ENCODE data around the gene RNF149. TPM values are rescaled to one million over a fixed set of nuclear protein-coding genes. Genes with fewer than 3 reads are reported as not detected.
"Not testable (repeated sequence)": the region's sequence is repeated elsewhere in the genome, so short reads cannot be mapped to it uniquely, and the experiment has no call there.

RNF149 gene
- total RNA-seq, 6 experiments from 2014 or later = 20.3 to 45.4 (median 32.2) TPM

GRCh38 chr2:101238930-101239759, 69.4 kb downstream of the RNF149 start:
- no peak overlapping the region for H3K4me3 ChIP-seq
- no peaks in the 10 kb centered on the region for H3K27me3 ChIP-seq
- no peaks in the 10 kb centered on the region for H3K9me3 ChIP-seq
- H3K36me3 ChIP-seq = no peaks in the 10 kb centered on the region
- H3K27ac ChIP-seq = peak overlapping the region; percentile 61 to 80 (median 80)
- WGBS (ENCODE audit: insufficient coverage, low coverage, low lambda C conversion rate, missing lambda C conversion rate) = 27% methylated on average over 12 of the region's 12 CpGs
- peak; percentile 67 to 85 (median 76) for ATAC-seq
- intact Hi-C loops (cut with DNase I) = no loop called here
- TF ChIP-seq CTCF (IDR thresholded peaks at IDR 0.05) (no peak), POLR2A (IDR thresholded peaks at IDR 0.05) (peak; percentile 24)
- peaks cover 0 to 29% (median 4%) of the 10 kb centered on the region in 4 donors for H3K4me1 ChIP-seq
- DNase-seq = peak in 2 of 3 donors; percentile 54 to 81

- peaks cover 0 to 36% (median 6%) of the 10 kb centered on the region in 4 donors for H3K4me1 ChIP-seq
- H3K27ac ChIP-seq; DNase-seq; H3K4me3 ChIP-seq; H3K27me3 ChIP-seq; H3K36me3 ChIP-seq; intact Hi-C loops (cut with DNase I); ATAC-seq; H3K9me3 ChIP-seq: not testable (repeated sequence)
- 88% methylated on average over 1 of the region's 5 CpGs for WGBS (ENCODE audit: insufficient coverage, low coverage, low lambda C conversion rate, missing lambda C conversion rate)
These were observed 70.6 kb downstream of the RNF149 start for GRCh38 chr2:101237944-101238343.

GRCh38 chr2:101235956-101236355, 72.5 kb downstream of the RNF149 start:
- peaks cover 0 to 43% (median 10%) of the 10 kb centered on the region in 4 donors for H3K4me1 ChIP-seq
- WGBS (ENCODE audit: insufficient coverage, low coverage, low lambda C conversion rate, missing lambda C conversion rate) = 100% methylated on average over 1 of the region's 1 CpG
- DNase-seq; H3K27ac ChIP-seq; H3K4me3 ChIP-seq; H3K9me3 ChIP-seq; H3K27me3 ChIP-seq; intact Hi-C loops (cut with DNase I); H3K36me3 ChIP-seq; ATAC-seq: not testable (repeated sequence)

- Histone ChIP-seq H3K9me3 (no peaks in the 10 kb centered on the region), H3K36me3 (no peaks in the 10 kb centered on the region), H3K27me3 (no peaks in the 10 kb centered on the region), H3K4me1 (peaks cover 0 to 36% (median 16%) of the 10 kb centered on the region in 4 donors), H3K27ac (peak overlapping the region; percentile 35 to 85 (median 59)), H3K4me3 (no peak overlapping the region)
- intact Hi-C loops (cut with DNase I) = no loop called here
- 20% methylated on average over 11 of the region's 12 CpGs for WGBS (ENCODE audit: insufficient coverage, low coverage, low lambda C conversion rate, missing lambda C conversion rate)
- peak; percentile 42 to 61 (median 49) for ATAC-seq
- peak in 1 of 3 donors; percentile 49 for DNase-seq
- TF ChIP-seq POLR2A (IDR thresholded peaks at IDR 0.05) (no peak), CTCF (IDR thresholded peaks at IDR 0.05) (no peak)
These were observed 74.1 kb downstream of the RNF149 start for GRCh38 chr2:101234169-101234938.

GRCh38 chr2:101232770-101233169, 75.7 kb downstream of the RNF149 start:
- H3K27me3 ChIP-seq = no peaks in the 10 kb centered on the region
- intact Hi-C loops (cut with DNase I) = no loop called here
- DNase-seq = no peak
- H3K36me3 ChIP-seq = no peaks in the 10 kb centered on the region
- H3K4me3 ChIP-seq = no peak overlapping the region
- no peaks in the 10 kb centered on the region for H3K9me3 ChIP-seq
- no peak for ATAC-seq
- peaks cover 0 to 31% (median 16%) of the 10 kb centered on the region in 4 donors for H3K4me1 ChIP-seq
- 91% methylated on average over 5 of the region's 6 CpGs for WGBS (ENCODE audit: insufficient coverage, low coverage, low lambda C conversion rate, missing lambda C conversion rate)
- no peak for TF ChIP-seq POLR2A (IDR thresholded peaks at IDR 0.05)
- no peak overlapping the region for H3K27ac ChIP-seq
